Activated CD4-positive, alpha-beta memory T cell treated with anti-CD3 and anti-CD28 coated beads, Interleukin-2, amount 10 ng/mL, durations not matched to agents 7 days and 5 days (primary cell): ENCODE results near the gene CTIF. TPM values are rescaled to one million over a fixed set of nuclear protein-coding genes. Genes with fewer than 3 reads are reported as not detected.

ENCODE experiments used
- CTCF ChIA-PET: fragments of 350-600 bp; sonication (Branson Sonifier 250); formaldehyde crosslinking; loops from one replicate; lab custom pipeline; 2021; ENCODE audit warnings: antibody characterized with exemption, inconsistent platforms; lab: Charles Lee
- POLR2A ChIA-PET: fragments of 350-600 bp; sonication (Branson Sonifier 250); formaldehyde crosslinking; loops from one replicate; lab custom pipeline; 2021; ENCODE audit warnings: antibody characterized with exemption; lab: Charles Lee
- DNase-seq: peaks from one replicate; pipeline ENCODE4 v3.0.0-alpha.2; 2020
- H3K27ac Mint-ChIP-seq: one replicate; pipeline ENCODE4 v1.8.0; 2021; ENCODE audit warnings: mild to moderate bottlenecking, mixed read lengths
- H3K27me3 Mint-ChIP-seq: one replicate; pipeline ENCODE4 v1.8.0; 2021; ENCODE audit warnings: mixed read lengths
- H3K36me3 Mint-ChIP-seq: one replicate; pipeline ENCODE4 v1.8.0; 2021; ENCODE audit warnings: low read depth, mixed read lengths
- H3K4me1 Mint-ChIP-seq: one replicate; pipeline ENCODE4 v1.8.0; 2021; ENCODE audit warnings: mixed read lengths
- H3K4me3 Mint-ChIP-seq: one replicate; pipeline ENCODE4 v1.8.0; 2021; ENCODE audit warnings: mild to moderate bottlenecking, mixed read lengths
- H3K9me3 Mint-ChIP-seq: one replicate; pipeline ENCODE4 v1.8.0; 2021; ENCODE audit warnings: mixed read lengths
- total RNA-seq, 2 experiments: library from RNA; stranded (reverse); gene quantifications; one replicate each; pipeline ENCODE4 v1.2.3, GENCODE V29; 2021

The CTIF gene
- total RNA-seq, 2 experiments from 2014 or later: 4.9 to 5.1 TPM

- Mint-ChIP-seq H3K36me3 (no peaks in the 10 kb centered on the region), H3K27ac (no peak overlapping the region), H3K9me3 (peaks cover 7% of the 10 kb centered on the region), H3K27me3 (peaks cover 3% of the 10 kb centered on the region), H3K4me1 (peaks cover 45% of the 10 kb centered on the region), H3K4me3 (no peak overlapping the region)
- CTCF ChIA-PET: no interaction called here
- DNase-seq: no peak
- POLR2A ChIA-PET: interaction anchor here (2.1 kb wide), 1 partner anchor 8 kb away, joined by 7 read pairs; no protein-coding TSS in a partner anchor
These were observed 312.2 kb downstream of the CTIF start for GRCh38 chr18:48850822-48851598.

GRCh38 chr18:48851599-48851960 is 312.7 kb downstream of the CTIF start:
- H3K27ac Mint-ChIP-seq: no peak overlapping the region

DNA sequence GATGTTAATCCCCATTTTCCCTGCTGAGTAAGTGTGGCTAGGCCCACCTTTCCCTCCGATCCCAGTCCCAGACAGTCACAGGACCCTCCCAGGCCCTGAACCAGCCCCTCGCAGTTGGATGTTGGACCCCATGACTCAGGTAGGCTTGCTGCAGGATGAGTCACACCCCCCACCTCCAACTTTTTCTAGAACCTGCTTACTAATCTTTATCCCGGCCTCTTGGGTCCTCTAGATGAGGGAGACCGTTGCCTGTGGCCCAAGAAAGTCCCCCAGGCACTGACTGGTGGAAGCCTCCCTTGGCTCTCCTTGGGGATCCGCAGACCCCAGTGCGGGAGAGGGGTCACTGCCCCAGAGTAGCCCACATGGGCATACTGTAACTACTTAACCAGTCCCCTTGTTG is 313.5 kb downstream of the CTIF start:
- ChIA-PET CTCF (interaction anchor here (1.2 kb wide), 1 partner anchor 61 kb away, joined by 3 read pairs; no protein-coding TSS in a partner anchor), POLR2A (interaction anchor here (1.0 to 2.1 kb wide), 4 partner anchors 10 to 70 kb away, joined by 3 to 7 read pairs (median 6); no protein-coding TSS in a partner anchor)
- H3K27me3 Mint-ChIP-seq: no peaks in the 10 kb centered on the region
- no peaks in the 10 kb centered on the region for H3K9me3 Mint-ChIP-seq
- no peak for DNase-seq
- H3K36me3 Mint-ChIP-seq: no peaks in the 10 kb centered on the region
- peaks cover 55% of the 10 kb centered on the region for H3K4me1 Mint-ChIP-seq
- H3K4me3 Mint-ChIP-seq: no peak overlapping the region
- H3K27ac Mint-ChIP-seq: peak overlapping the region; percentile 45

More at GRCh38 chr18:48851599-48851960, 312.7 kb downstream of the CTIF start:
- peaks cover 50% of the 10 kb centered on the region for H3K4me1 Mint-ChIP-seq
- peaks cover 2% of the 10 kb centered on the region for H3K9me3 Mint-ChIP-seq
- ChIA-PET CTCF (no interaction called here), POLR2A (interaction anchor here (1.9 to 2.1 kb wide), 2 partner anchors 9 to 17 kb away, joined by 7 read pairs; no protein-coding TSS in a partner anchor)
- DNase-seq: no peak
- H3K27me3 Mint-ChIP-seq: peaks cover 1% of the 10 kb centered on the region
- H3K4me3 Mint-ChIP-seq: no peak overlapping the region
- no peaks in the 10 kb centered on the region for H3K36me3 Mint-ChIP-seq

DNA sequence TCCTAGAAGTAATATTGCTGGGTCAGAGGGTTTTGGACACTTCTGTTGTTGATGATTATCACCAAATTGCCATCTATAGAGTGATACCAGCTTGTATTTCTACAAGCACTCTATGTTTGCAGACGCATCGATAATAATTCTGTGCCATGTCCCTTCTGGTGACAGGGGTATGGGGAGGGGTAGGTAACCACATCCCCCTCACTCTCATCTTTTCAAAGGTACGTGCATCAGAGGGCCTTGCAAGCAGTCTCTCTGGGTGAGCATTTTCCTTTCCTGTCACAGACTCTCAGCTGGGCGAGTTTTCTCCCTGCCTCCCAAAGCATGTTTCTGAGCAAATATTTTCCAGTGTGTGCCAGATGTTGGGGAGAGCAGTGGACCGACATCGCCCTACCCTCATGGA is 314.0 kb downstream of the CTIF start:
- no peaks in the 10 kb centered on the region for H3K9me3 Mint-ChIP-seq
- ChIA-PET CTCF (interaction anchor here (1.2 kb wide), 1 partner anchor 61 kb away, joined by 3 read pairs; no protein-coding TSS in a partner anchor), POLR2A (interaction anchor here (1.0 to 2.1 kb wide), 4 partner anchors 10 to 70 kb away, joined by 3 to 7 read pairs (median 6); no protein-coding TSS in a partner anchor)
- H3K27me3 Mint-ChIP-seq: no peaks in the 10 kb centered on the region
- H3K27ac Mint-ChIP-seq: peak overlapping the region; percentile 54
- DNase-seq: no peak
- no peaks in the 10 kb centered on the region for H3K36me3 Mint-ChIP-seq
- H3K4me1 Mint-ChIP-seq: peaks cover 57% of the 10 kb centered on the region
- no peak overlapping the region for H3K4me3 Mint-ChIP-seq

GRCh38 chr18:48853588-48853987 is 314.8 kb downstream of the CTIF start:
- H3K9me3 Mint-ChIP-seq: no peaks in the 10 kb centered on the region
- DNase-seq: no peak
- peaks cover 57% of the 10 kb centered on the region for H3K4me1 Mint-ChIP-seq
- H3K36me3 Mint-ChIP-seq: no peaks in the 10 kb centered on the region
- ChIA-PET POLR2A (interaction anchor here (0.7 kb wide), 1 partner anchor 12 kb away, joined by 3 read pairs; no protein-coding TSS in a partner anchor), CTCF (interaction anchor here (1.2 kb wide), 1 partner anchor 60 kb away, joined by 3 read pairs; no protein-coding TSS in a partner anchor)
- no peak overlapping the region for H3K4me3 Mint-ChIP-seq
- no peak overlapping the region for H3K27ac Mint-ChIP-seq
- no peaks in the 10 kb centered on the region for H3K27me3 Mint-ChIP-seq

- no peak for DNase-seq
- no peaks in the 10 kb centered on the region for H3K36me3 Mint-ChIP-seq
- H3K27me3 Mint-ChIP-seq: no peaks in the 10 kb centered on the region
- no peaks in the 10 kb centered on the region for H3K9me3 Mint-ChIP-seq
- CTCF ChIA-PET: no interaction called here
- H3K4me1 Mint-ChIP-seq: peaks cover 57% of the 10 kb centered on the region
- H3K27ac Mint-ChIP-seq: no peak overlapping the region
- POLR2A ChIA-PET: interaction anchor here (1.7 to 3.1 kb wide), 2 partner anchors 13 to 14 kb away, joined by 8 to 24 read pairs; no protein-coding TSS in a partner anchor
- H3K4me3 Mint-ChIP-seq: no peak overlapping the region
These were observed 315.9 kb downstream of the CTIF start for GRCh38 chr18:48854780-48855179.

GRCh38 chr18:48855422-48856377 is 316.9 kb downstream of the CTIF start:
- DNase-seq: peak; percentile 61
- ChIA-PET POLR2A (interaction anchor here (0.7 to 3.1 kb wide), 10 partner anchors 8 to 97 kb away, joined by 3 to 24 read pairs (median 5); no protein-coding TSS in a partner anchor), CTCF (interaction anchor here (0.5 to 1.3 kb wide), 3 partner anchors 13 to 899 kb away, joined by 3 to 8 read pairs (median 4); no protein-coding TSS in a partner anchor)
- H3K27ac Mint-ChIP-seq: peak overlapping the region; percentile 61
- H3K4me1 Mint-ChIP-seq: peaks cover 57% of the 10 kb centered on the region
- H3K27me3 Mint-ChIP-seq: no peaks in the 10 kb centered on the region
- H3K9me3 Mint-ChIP-seq: no peaks in the 10 kb centered on the region
- no peak overlapping the region for H3K4me3 Mint-ChIP-seq
- H3K36me3 Mint-ChIP-seq: no peaks in the 10 kb centered on the region

DNA sequence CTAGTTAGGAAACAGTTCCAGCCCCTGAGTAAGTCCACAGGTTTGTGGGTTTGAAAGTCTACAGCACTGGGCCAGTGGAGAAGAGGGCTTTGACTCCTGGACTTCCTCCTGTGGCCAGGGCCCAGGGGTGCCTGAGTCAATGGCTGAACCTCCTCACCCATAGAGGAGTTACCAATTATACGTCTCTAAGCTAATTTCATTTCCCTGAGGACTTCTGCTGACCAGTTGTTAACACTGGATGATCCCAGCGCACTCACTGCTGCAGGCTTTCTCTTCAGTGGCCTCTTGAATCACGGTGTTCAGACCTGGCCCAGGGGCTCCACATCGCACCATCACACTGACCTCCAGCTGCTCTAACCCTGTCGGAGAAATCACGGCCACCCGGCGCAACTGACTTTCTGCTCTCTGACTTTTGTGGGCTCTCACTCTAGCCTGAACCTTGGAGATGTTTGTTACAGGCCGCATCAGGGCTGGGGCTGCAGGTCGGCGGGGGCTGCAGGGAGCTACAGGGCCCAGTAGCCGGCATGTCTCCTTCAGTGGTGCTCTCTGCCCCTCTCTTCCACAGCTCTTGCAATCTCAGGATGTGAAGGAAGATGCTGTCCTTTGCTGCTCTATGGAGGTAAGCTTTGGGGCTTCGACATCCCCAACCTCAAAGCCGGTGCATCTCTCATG is 318.3 kb downstream of the CTIF start:
- Mint-ChIP-seq H3K36me3 (no peaks in the 10 kb centered on the region), H3K4me1 (peaks cover 50% of the 10 kb centered on the region), H3K27ac (no peak overlapping the region), H3K4me3 (no peak overlapping the region), H3K27me3 (no peaks in the 10 kb centered on the region), H3K9me3 (no peaks in the 10 kb centered on the region)
- POLR2A ChIA-PET: interaction anchor here (0.7 to 3.1 kb wide), 2 partner anchors 10 to 12 kb away, joined by 3 to 24 read pairs; no protein-coding TSS in a partner anchor
- CTCF ChIA-PET: no interaction called here
- DNase-seq: no peak

- no peaks in the 10 kb centered on the region for H3K27me3 Mint-ChIP-seq
- H3K4me3 Mint-ChIP-seq: no peak overlapping the region
- peaks cover 1% of the 10 kb centered on the region for H3K9me3 Mint-ChIP-seq
- H3K4me1 Mint-ChIP-seq: peaks cover 38% of the 10 kb centered on the region
- ChIA-PET POLR2A (interaction anchor here (2.0 kb wide), 1 partner anchor 10 kb away, joined by 7 read pairs; no protein-coding TSS in a partner anchor), CTCF (no interaction called here)
- DNase-seq: no peak
- no peak overlapping the region for H3K27ac Mint-ChIP-seq
- peaks cover under 1% of the 10 kb centered on the region for H3K36me3 Mint-ChIP-seq
These were observed 319.8 kb downstream of the CTIF start for GRCh38 chr18:48858676-48859075.

DNA sequence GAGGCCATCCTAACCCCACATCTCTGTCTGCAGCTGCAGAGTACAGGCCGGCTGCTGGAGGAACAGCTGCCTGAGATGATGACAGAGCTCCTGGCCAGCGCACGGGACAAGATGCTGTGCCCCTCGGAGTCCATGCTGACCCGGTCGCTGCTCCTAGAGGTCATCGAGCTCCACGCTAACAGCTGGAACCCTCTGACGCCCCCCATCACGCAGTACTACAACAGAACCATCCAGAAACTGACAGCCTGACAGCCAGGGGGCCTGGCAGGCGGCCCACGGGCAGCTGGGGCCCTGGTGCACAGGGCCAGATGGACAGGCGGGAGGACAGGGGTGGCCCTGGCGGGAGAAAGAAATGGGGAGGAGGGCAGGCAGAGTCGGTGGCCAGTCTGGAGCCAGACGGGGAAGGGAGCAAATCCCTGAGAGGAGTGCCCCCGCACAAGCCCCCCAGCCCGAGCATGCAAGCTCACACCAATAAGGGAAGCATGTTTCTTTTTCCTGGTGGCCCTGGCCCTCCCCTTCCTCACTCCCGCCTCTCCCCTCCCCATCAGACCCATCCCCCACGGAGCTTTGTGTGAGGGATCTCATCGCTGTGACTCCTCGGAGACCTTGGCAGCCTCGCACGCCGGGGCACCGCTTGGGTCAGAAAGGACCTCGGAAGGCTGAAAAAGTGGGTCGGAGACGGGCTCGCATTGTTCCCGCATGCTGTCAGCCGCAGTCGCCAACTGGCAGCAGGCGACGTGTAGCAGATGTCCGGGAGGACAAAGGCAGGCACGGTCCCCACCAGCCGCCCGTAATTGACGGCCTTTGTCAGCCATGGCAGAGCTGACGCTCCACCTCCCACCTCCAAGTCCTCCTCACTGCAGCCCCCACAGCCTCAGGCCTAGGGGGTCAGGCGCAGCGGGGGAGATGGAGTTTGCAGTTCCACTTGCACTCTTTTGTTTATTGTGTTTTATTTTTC is 320.8 kb downstream of the CTIF start:
- no peak for DNase-seq
- Mint-ChIP-seq H3K36me3 (peaks cover 2% of the 10 kb centered on the region), H3K27me3 (no peaks in the 10 kb centered on the region), H3K27ac (no peak overlapping the region), H3K4me3 (no peak overlapping the region), H3K4me1 (peaks cover 31% of the 10 kb centered on the region), H3K9me3 (peaks cover 2% of the 10 kb centered on the region)
- CTCF ChIA-PET: no interaction called here
- POLR2A ChIA-PET: interaction anchor here (2.0 kb wide), 1 partner anchor 9 kb away, joined by 7 read pairs; no protein-coding TSS in a partner anchor
